Measurements from ENCODE around the gene SORL1-AS1.

Gene SORL1-AS1

GRCh38 chr11:121437018-121437685 is 15.6 kb downstream of the SORL1-AS1 start:
- H3K27me3 Mint-ChIP-seq, result no peaks in the 10 kb centered on the region
- H3K27ac Mint-ChIP-seq, result peak overlapping the region; percentile 59
- H3K9me3 Mint-ChIP-seq, result no peaks in the 10 kb centered on the region
- H3K4me3 Mint-ChIP-seq, result no peak overlapping the region
- ChIA-PET CTCF (interaction anchor here (1.0 kb wide), 1 partner anchor 16 kb away, joined by 4 read pairs; the partner anchor contains the start of genes SORL1 and SORL1-AS1), POLR2A (interaction anchor here (1.0 to 1.2 kb wide), 2 partner anchors 16 to 17 kb away, joined by 3 read pairs; partner anchors contain the start of gene SORL1-AS1)
- no peak for DNase-seq
- intact Hi-C loops (cut with micrococcal nuclease), result loop anchor here (1.0 to 2.0 kb wide), 2 partner anchors 9 to 14 kb away; no protein-coding TSS in a partner anchor
- no peaks in the 10 kb centered on the region for H3K36me3 Mint-ChIP-seq
- H3K4me1 Mint-ChIP-seq (ENCODE audit: low read depth), result peaks cover 46% of the 10 kb centered on the region

- no peaks in the 10 kb centered on the region for H3K27me3 Mint-ChIP-seq
- ChIA-PET POLR2A (interaction anchor here (1.2 kb wide), 1 partner anchor 16 kb away, joined by 3 read pairs; the partner anchor contains the start of genes SORL1 and SORL1-AS1), CTCF (interaction anchor here (1.1 to 1.7 kb wide), 3 partner anchors 8 to 16 kb away, joined by 3 to 5 read pairs (median 4); no protein-coding TSS in a partner anchor)
- H3K4me3 Mint-ChIP-seq, result no peak overlapping the region
- no peak overlapping the region for H3K27ac Mint-ChIP-seq
- no peak for DNase-seq
- peaks cover 58% of the 10 kb centered on the region for H3K4me1 Mint-ChIP-seq (ENCODE audit: low read depth)
- H3K36me3 Mint-ChIP-seq, result no peaks in the 10 kb centered on the region
- intact Hi-C loops (cut with micrococcal nuclease), result loop anchor here (2.0 kb wide), 1 partner anchor 15 kb away; no protein-coding TSS in a partner anchor
- no peaks in the 10 kb centered on the region for H3K9me3 Mint-ChIP-seq
These were observed 16.9 kb downstream of the SORL1-AS1 start for GRCh38 chr11:121435551-121436511.

- H3K27ac Mint-ChIP-seq, result no peak overlapping the region
- CTCF ChIA-PET, result interaction anchor here (1.1 to 1.7 kb wide), 4 partner anchors 8 to 156 kb away, joined by 3 to 5 read pairs (median 4); no protein-coding TSS in a partner anchor
- no peak for DNase-seq
These were observed 17.6 kb downstream of the SORL1-AS1 start for GRCh38 chr11:121435132-121435531.

GRCh38 chr11:121431820-121432526 is 20.8 kb downstream of the SORL1-AS1 start:
- intact Hi-C loops (cut with micrococcal nuclease), result loop anchor here (1.0 kb wide), 4 partner anchors 10 to 150 kb away; no protein-coding TSS in a partner anchor
- H3K4me1 Mint-ChIP-seq (ENCODE audit: low read depth), result peaks cover 38% of the 10 kb centered on the region
- H3K36me3 Mint-ChIP-seq, result no peaks in the 10 kb centered on the region
- H3K27ac Mint-ChIP-seq, result peak overlapping the region; percentile 30
- ChIA-PET CTCF (interaction anchor here (0.8 to 1.3 kb wide), 6 partner anchors 9 to 223 kb away, joined by 3 to 4 read pairs (median 3); no protein-coding TSS in a partner anchor), POLR2A (interaction anchor here (0.6 to 1.2 kb wide), 8 partner anchors 12 to 149 kb away, joined by 3 to 5 read pairs (median 4); partner anchors contain the start of genes SORL1 and SORL1-AS1)
- H3K4me3 Mint-ChIP-seq, result no peak overlapping the region
- DNase-seq, result no peak
- no peaks in the 10 kb centered on the region for H3K9me3 Mint-ChIP-seq
- no peaks in the 10 kb centered on the region for H3K27me3 Mint-ChIP-seq

More at GRCh38 chr11:121435132-121435531, 17.6 kb downstream of the SORL1-AS1 start:
- POLR2A ChIA-PET, result interaction anchor here (1.2 kb wide), 1 partner anchor 17 kb away, joined by 3 read pairs; the partner anchor contains the start of genes SORL1 and SORL1-AS1
- H3K4me3 Mint-ChIP-seq, result no peak overlapping the region
- H3K36me3 Mint-ChIP-seq, result no peaks in the 10 kb centered on the region
- H3K4me1 Mint-ChIP-seq (ENCODE audit: low read depth), result peaks cover 54% of the 10 kb centered on the region
- intact Hi-C loops (cut with micrococcal nuclease), result no loop called here
- H3K27me3 Mint-ChIP-seq, result no peaks in the 10 kb centered on the region
- no peaks in the 10 kb centered on the region for H3K9me3 Mint-ChIP-seq

GRCh38 chr11:121429556-121429955 is 23.2 kb downstream of the SORL1-AS1 start:
- ChIA-PET CTCF (interaction anchor here (1.2 kb wide), 1 partner anchor 13 kb away, joined by 5 read pairs; no protein-coding TSS in a partner anchor), POLR2A (no interaction called here)
- intact Hi-C loops (cut with micrococcal nuclease), result no loop called here
- Mint-ChIP-seq H3K9me3 (no peaks in the 10 kb centered on the region), H3K27me3 (no peaks in the 10 kb centered on the region), H3K27ac (no peak overlapping the region), H3K4me1 (ENCODE audit: low read depth) (peaks cover 20% of the 10 kb centered on the region), H3K4me3 (no peak overlapping the region), H3K36me3 (no peaks in the 10 kb centered on the region)
- no peak for DNase-seq

- intact Hi-C loops (cut with micrococcal nuclease), result no loop called here
These were observed 25.4 kb downstream of the SORL1-AS1 start for GRCh38 chr11:121427400-121427744.

GRCh38 chr11:121426476-121427399 is 26.0 kb downstream of the SORL1-AS1 start:
- intact Hi-C loops (cut with micrococcal nuclease), result no loop called here
- peak overlapping the region; percentile 63 for H3K4me3 Mint-ChIP-seq

More at GRCh38 chr11:121427400-121427744, 25.4 kb downstream of the SORL1-AS1 start:
- Mint-ChIP-seq H3K9me3 (no peaks in the 10 kb centered on the region), H3K4me1 (ENCODE audit: low read depth) (peaks cover 40% of the 10 kb centered on the region), H3K36me3 (no peaks in the 10 kb centered on the region), H3K4me3 (peak overlapping the region; percentile 27), H3K27me3 (no peaks in the 10 kb centered on the region), H3K27ac (no peak overlapping the region)
- POLR2A ChIA-PET, result no interaction called here
- CTCF ChIA-PET, result interaction anchor here (0.8 to 1.4 kb wide), 4 partner anchors 10 to 155 kb away, joined by 3 to 8 read pairs (median 6); no protein-coding TSS in a partner anchor
- no peak for DNase-seq

GRCh38 chr11:121425828-121426227 is 26.9 kb downstream of the SORL1-AS1 start:
- no peak for DNase-seq
- no peak overlapping the region for H3K4me3 Mint-ChIP-seq
- H3K9me3 Mint-ChIP-seq, result no peaks in the 10 kb centered on the region
- no peak overlapping the region for H3K27ac Mint-ChIP-seq
- intact Hi-C loops (cut with micrococcal nuclease), result no loop called here
- POLR2A ChIA-PET, result no interaction called here
- CTCF ChIA-PET, result no interaction called here
- peaks cover 40% of the 10 kb centered on the region for H3K4me1 Mint-ChIP-seq (ENCODE audit: low read depth)
- H3K36me3 Mint-ChIP-seq, result no peaks in the 10 kb centered on the region
- no peaks in the 10 kb centered on the region for H3K27me3 Mint-ChIP-seq

More at GRCh38 chr11:121426476-121427399, 26.0 kb downstream of the SORL1-AS1 start:
- POLR2A ChIA-PET, result interaction anchor here (0.6 kb wide), 1 partner anchor 164 kb away, joined by 3 read pairs; no protein-coding TSS in a partner anchor
- peak; percentile 75 for DNase-seq
- H3K27ac Mint-ChIP-seq, result no peak overlapping the region
- no peaks in the 10 kb centered on the region for H3K9me3 Mint-ChIP-seq
- H3K27me3 Mint-ChIP-seq, result no peaks in the 10 kb centered on the region
- no peaks in the 10 kb centered on the region for H3K36me3 Mint-ChIP-seq
- H3K4me1 Mint-ChIP-seq (ENCODE audit: low read depth), result peaks cover 40% of the 10 kb centered on the region
- CTCF ChIA-PET, result interaction anchor here (0.8 to 1.4 kb wide), 4 partner anchors 10 to 156 kb away, joined by 3 to 8 read pairs (median 6); no protein-coding TSS in a partner anchor

GRCh38 chr11:121422675-121423074 is 30.1 kb downstream of the SORL1-AS1 start:
- no peak overlapping the region for H3K27ac Mint-ChIP-seq
- no peaks in the 10 kb centered on the region for H3K27me3 Mint-ChIP-seq
- peak; percentile 25 for DNase-seq
- no peaks in the 10 kb centered on the region for H3K36me3 Mint-ChIP-seq
- ChIA-PET POLR2A (no interaction called here), CTCF (no interaction called here)
- H3K9me3 Mint-ChIP-seq, result no peaks in the 10 kb centered on the region
- H3K4me1 Mint-ChIP-seq (ENCODE audit: low read depth), result peaks cover 68% of the 10 kb centered on the region
- H3K4me3 Mint-ChIP-seq, result peak overlapping the region; percentile 5
- intact Hi-C loops (cut with micrococcal nuclease), result loop anchor here (1.0 to 2.0 kb wide), 2 partner anchors 10 to 26 kb away; no protein-coding TSS in a partner anchor

- CTCF ChIA-PET, result interaction anchor here (1.1 kb wide), 1 partner anchor 29 kb away, joined by 3 read pairs; no protein-coding TSS in a partner anchor
- H3K27me3 Mint-ChIP-seq, result no peaks in the 10 kb centered on the region
- no peak overlapping the region for H3K27ac Mint-ChIP-seq
- DNase-seq, result no peak
- H3K4me3 Mint-ChIP-seq, result no peak overlapping the region
- POLR2A ChIA-PET, result no interaction called here
- intact Hi-C loops (cut with micrococcal nuclease), result loop anchor here (2.0 kb wide), 1 partner anchor 103 kb away; no protein-coding TSS in a partner anchor
- no peaks in the 10 kb centered on the region for H3K9me3 Mint-ChIP-seq
- H3K36me3 Mint-ChIP-seq, result no peaks in the 10 kb centered on the region
- peaks cover 76% of the 10 kb centered on the region for H3K4me1 Mint-ChIP-seq (ENCODE audit: low read depth)
These were observed 31.4 kb downstream of the SORL1-AS1 start for GRCh38 chr11:121421149-121421901.
